Body of pancreas (tissue), 4 donors: ENCODE data around the gene CDKN2B-AS1. TPM values are rescaled to one million over a fixed set of nuclear protein-coding genes. Genes with fewer than 3 reads are reported as not detected.

Source experiments
- ATAC-seq: fragments of 150-250 bp; one replicate; pipeline ENCODE4 v1.9.1; 2016
- DNase-seq, 4 donors: peaks; one replicate each; pipeline ENCODE4 v3.0.0-alpha.2; 2019
- H3K27ac ChIP-seq, 4 donors: fragments of 200-600 bp; sonication (generic); 1 replicate in 3 of 4; 2 replicates in 1 of 4; pipeline versions ENCODE4 v1.5.1 to v1.6.1; 2016 to 2019; ENCODE audit warnings: mild to moderate bottlenecking in 1 of 4, mixed read lengths in 1 of 4, moderate library complexity in 1 of 4
- H3K27me3 ChIP-seq, 2 donors: fragments of 200-600 bp; sonication (generic); one replicate each; pipeline ENCODE4 v1.6.0; 2016; ENCODE audit warnings: mild to moderate bottlenecking in 1 of 2
- H3K36me3 ChIP-seq, 2 donors: fragments of 200-600 bp; sonication (generic); replicated peaks in 1 of 2; 2 replicates each; pipeline ENCODE4 v1.5.1; 2016; ENCODE audit warnings: low read depth in 2 of 2; ENCODE audit not compliant: insufficient read depth in 1 of 2
- H3K4me1 ChIP-seq: fragments of 200-600 bp; sonication (generic); one replicate; pipeline ENCODE4 v1.6.0; 2016
- H3K4me3 ChIP-seq, 2 donors: fragments of 200-600 bp; sonication (generic); 1 replicate in 1 of 2; 2 replicates in 1 of 2; pipeline ENCODE4 v1.5.1; 2016 to 2019
- H3K9me3 ChIP-seq, 3 donors: fragments of 200-600 bp; sonication (generic); 1 replicate in 2 of 3; 2 replicates in 1 of 3; pipeline ENCODE4 v1.5.1; 2016
- POLR2A ChIP-seq, 3 donors: fragments of 450-650 bp; IDR thresholded peaks; one replicate each; pipeline ENCODE4 v1.6.1; 2016; ENCODE audit warnings: antibody characterized with exemption in 3 of 3, mild to moderate bottlenecking in 2 of 3
- WGBS, 2 donors: methylation state at CpG; one replicate each; pipeline ENCODE4 v1.1.5; 2017; 5-methylcytosine and 5-hydroxymethylcytosine counted together
- intact Hi-C: fragments of 100-400 bp; cut with DNase I; formaldehyde crosslinking; loops from one replicate; pipeline ENCODE4 v1.15.1; 2023
- total RNA-seq, 2 donors: library from RNA; depleted of rRNA; stranded (reverse); fragments of >200 nt; gene quantifications; one replicate each; pipeline ENCODE4 v1.1.0, GENCODE V29; 2016
- TF ChIP-seq, protein P1 (sequence below), 7 experiments: fragments of 450-650 bp in 4 of 7; fragments of 200-600 bp in 3 of 7; sonication (generic) in 3 of 7; IDR thresholded peaks; one replicate each; pipeline ENCODE4 v1.5.1; 2016 to 2019; ENCODE audit warnings: antibody characterized with exemption in 7 of 7

Gene CDKN2B-AS1
- total RNA-seq, 2 donors from 2014 or later = 0.26 TPM; not detected in 1

GRCh38 chr9:22148876-22149637 lies 154.5 kb downstream of the CDKN2B-AS1 start:
- Histone ChIP-seq H3K4me3 (no peak overlapping the region), H3K27me3 (no peaks in the 10 kb centered on the region), H3K36me3 (no peaks in the 10 kb centered on the region), H3K27ac (no peak overlapping the region), H3K4me1 (no peaks in the 10 kb centered on the region), H3K9me3 (no peaks in the 10 kb centered on the region)
- intact Hi-C loops = no loop called here
- no peak for ATAC-seq
- no peak for TF ChIP-seq POLR2A (IDR thresholded peaks at IDR 0.05)
- TF ChIP-seq, protein P1, sequence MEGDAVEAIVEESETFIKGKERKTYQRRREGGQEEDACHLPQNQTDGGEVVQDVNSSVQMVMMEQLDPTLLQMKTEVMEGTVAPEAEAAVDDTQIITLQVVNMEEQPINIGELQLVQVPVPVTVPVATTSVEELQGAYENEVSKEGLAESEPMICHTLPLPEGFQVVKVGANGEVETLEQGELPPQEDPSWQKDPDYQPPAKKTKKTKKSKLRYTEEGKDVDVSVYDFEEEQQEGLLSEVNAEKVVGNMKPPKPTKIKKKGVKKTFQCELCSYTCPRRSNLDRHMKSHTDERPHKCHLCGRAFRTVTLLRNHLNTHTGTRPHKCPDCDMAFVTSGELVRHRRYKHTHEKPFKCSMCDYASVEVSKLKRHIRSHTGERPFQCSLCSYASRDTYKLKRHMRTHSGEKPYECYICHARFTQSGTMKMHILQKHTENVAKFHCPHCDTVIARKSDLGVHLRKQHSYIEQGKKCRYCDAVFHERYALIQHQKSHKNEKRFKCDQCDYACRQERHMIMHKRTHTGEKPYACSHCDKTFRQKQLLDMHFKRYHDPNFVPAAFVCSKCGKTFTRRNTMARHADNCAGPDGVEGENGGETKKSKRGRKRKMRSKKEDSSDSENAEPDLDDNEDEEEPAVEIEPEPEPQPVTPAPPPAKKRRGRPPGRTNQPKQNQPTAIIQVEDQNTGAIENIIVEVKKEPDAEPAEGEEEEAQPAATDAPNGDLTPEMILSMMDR (IDR thresholded peaks at IDR 0.05) = no peak
- no peak for DNase-seq

GRCh38 chr9:22154064-22154463 lies 159.5 kb downstream of the CDKN2B-AS1 start:
- DNase-seq = no peak
- H3K27ac ChIP-seq = no peak overlapping the region
- intact Hi-C loops = no loop called here
- no peaks in the 10 kb centered on the region for H3K27me3 ChIP-seq
- no peak for ATAC-seq
- no peaks in the 10 kb centered on the region for H3K4me1 ChIP-seq
- WGBS, 2 donors = 83 to 100% methylated on average over 2 to 7 of the region's 10 CpGs
- H3K4me3 ChIP-seq = no peak overlapping the region
- TF ChIP-seq POLR2A (IDR thresholded peaks at IDR 0.05) = no peak
- TF ChIP-seq, protein P1 (IDR thresholded peaks at IDR 0.05) = no peak
- no peaks in the 10 kb centered on the region for H3K36me3 ChIP-seq
- H3K9me3 ChIP-seq = no peaks in the 10 kb centered on the region

- WGBS, 2 donors = 67 to 74% methylated on average over 6 of the region's 6 CpGs
Measured at GRCh38 chr9:22156586-22156985, 162.0 kb downstream of the CDKN2B-AS1 start.

DNA sequence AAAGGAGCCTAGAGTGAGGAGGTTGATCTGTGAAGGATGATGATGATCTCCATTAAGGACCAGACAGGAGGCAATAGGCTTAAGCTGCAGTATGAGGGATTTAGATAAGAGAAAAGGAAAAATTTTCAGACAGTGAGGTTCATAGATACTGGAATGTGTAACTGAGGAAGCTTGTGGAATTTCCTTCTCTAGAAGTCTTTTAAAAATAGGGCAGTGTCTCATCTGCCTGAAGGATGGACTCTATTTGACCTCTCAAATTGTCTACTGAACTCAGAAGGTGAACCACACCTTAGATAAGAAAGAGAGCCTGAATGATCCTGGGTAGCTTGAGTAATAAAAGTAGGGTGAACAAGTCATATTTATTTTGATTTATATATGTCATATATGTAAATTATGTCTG lies 162.7 kb downstream of the CDKN2B-AS1 start:
- intact Hi-C loops = no loop called here

More at GRCh38 chr9:22156586-22156985, 162.0 kb downstream of the CDKN2B-AS1 start:
- no peak overlapping the region for H3K27ac ChIP-seq
- H3K9me3 ChIP-seq = no peaks in the 10 kb centered on the region
- TF ChIP-seq POLR2A (IDR thresholded peaks at IDR 0.05) = no peak
- TF ChIP-seq, protein P1 (IDR thresholded peaks at IDR 0.05) = no peak
- no peaks in the 10 kb centered on the region for H3K4me1 ChIP-seq
- intact Hi-C loops = no loop called here
- ATAC-seq (no peak), DNase-seq (no peak)
- H3K4me3 ChIP-seq = no peak overlapping the region
- H3K36me3 ChIP-seq = no peaks in the 10 kb centered on the region
- no peaks in the 10 kb centered on the region for H3K27me3 ChIP-seq

More for the DNA sequence above, 162.7 kb downstream of the CDKN2B-AS1 start:
- Histone ChIP-seq H3K4me3 (no peak overlapping the region), H3K27ac (no peak overlapping the region), H3K36me3 (no peaks in the 10 kb centered on the region), H3K9me3 (no peaks in the 10 kb centered on the region), H3K27me3 (no peaks in the 10 kb centered on the region), H3K4me1 (no peaks in the 10 kb centered on the region)
- DNase-seq = no peak
- TF ChIP-seq, protein P1 (IDR thresholded peaks at IDR 0.05) = no peak
- TF ChIP-seq POLR2A (IDR thresholded peaks at IDR 0.05) = no peak
- ATAC-seq = no peak
